HG02610 (cell line): ENCODE results near the gene HPCA.
"Not testable (repeated sequence)": the region's sequence is repeated elsewhere in the genome, so short reads cannot be mapped to it uniquely, and the experiment has no call there.

Source experiments
- ATAC-seq: cut with Tn5 transposase; IDR thresholded peaks from one replicate; pipeline ENCODE4 v1.9.1; 2021; ENCODE audit warnings: mild to moderate bottlenecking, moderate library complexity; ENCODE audit not compliant: unreplicated experiment

The HPCA gene

GRCh38 chr1:32900956-32901822 is 14.9 kb downstream of the HPCA start, which contains the start of gene TMEM54:
Gene TMEM54, minus strand, starts transcription at chr1:32901389. Its CDS starts 151 bp downstream, at chr1:32901238.
- ATAC-seq: no peak

GRCh38 chr1:32901823-32902534 is 15.7 kb downstream of the HPCA start:
- ATAC-seq: no peak

- ATAC-seq: no peak
Measured at GRCh38 chr1:32902535-32902920, 16.2 kb downstream of the HPCA start.

GRCh38 chr1:32903991-32904785 is 17.9 kb downstream of the HPCA start:
- ATAC-seq: no peak

GRCh38 chr1:32904797-32905196 is 18.5 kb downstream of the HPCA start:
- no peak for ATAC-seq

- ATAC-seq: not testable (repeated sequence)
Measured at GRCh38 chr1:32905588-32905987, 19.3 kb downstream of the HPCA start.

- ATAC-seq: no peak
Measured at GRCh38 chr1:32906654-32907053, 20.4 kb downstream of the HPCA start.

GRCh38 chr1:32907435-32907834 is 21.1 kb downstream of the HPCA start:
- ATAC-seq: no peak

- no peak for ATAC-seq
Measured at GRCh38 chr1:32910319-32910718, 24.0 kb downstream of the HPCA start.

GRCh38 chr1:32915766-32916706 is 29.7 kb downstream of the HPCA start:
- no peak for ATAC-seq

GRCh38 chr1:32917521-32917920 is 31.2 kb downstream of the HPCA start:
- ATAC-seq: no peak

- ATAC-seq: no peak
Measured at GRCh38 chr1:32918179-32918578, 31.9 kb downstream of the HPCA start.

- ATAC-seq: no peak
Measured at GRCh38 chr1:32919811-32920733, 33.8 kb downstream of the HPCA start.

GRCh38 chr1:32920833-32921232 is 34.5 kb downstream of the HPCA start:
- ATAC-seq: no peak

- no peak for ATAC-seq
Measured at GRCh38 chr1:32924881-32925344, 38.6 kb downstream of the HPCA start.

- ATAC-seq: no peak
Measured at GRCh38 chr1:32925403-32926162, 39.3 kb downstream of the HPCA start.

- no peak for ATAC-seq
Measured at GRCh38 chr1:32926562-32926961, 40.3 kb downstream of the HPCA start.

GRCh38 chr1:32927441-32927840 is 41.1 kb downstream of the HPCA start:
- ATAC-seq: no peak
